Measurements from ENCODE around the gene ZMAT3. TPM values are rescaled to one million over a fixed set of nuclear protein-coding genes. Genes with fewer than 3 reads are reported as not detected.
A peak's percentile ranks its signal among the peaks of the same experiment; 100 is the strongest.

The ZMAT3 gene
- total and polyA plus RNA-seq, 2 of the 4 experiments (the other 2 are of a cell fraction): 11.7 to 14.3 TPM

DNA sequence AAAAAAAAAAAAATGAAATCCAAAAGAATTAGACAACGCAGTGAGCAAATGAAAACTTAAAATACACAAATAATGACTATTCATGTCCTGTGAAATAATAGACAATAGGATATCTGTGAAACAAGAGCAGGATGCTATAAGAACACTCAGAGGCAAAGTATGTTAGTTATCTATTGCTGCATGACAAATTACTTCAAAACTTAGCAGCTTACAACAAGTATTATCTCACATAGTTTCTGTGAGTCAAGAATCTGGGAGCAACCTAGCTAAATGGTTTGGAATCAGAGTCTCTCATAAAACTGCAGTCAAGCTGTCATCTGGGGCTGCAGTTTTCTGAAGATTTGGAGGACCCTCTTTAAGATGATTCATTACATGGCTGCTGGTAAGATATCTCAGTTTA lies 36.5 kb upstream of the ZMAT3 start:
- H3K27me3 ChIP-seq (ENCODE audit: control insufficient read depth, insufficient read depth, low read length): no peaks in the 10 kb centered on the region
- H3K18ac ChIP-seq (ENCODE audit: low read depth, low read length): peak overlapping the region; percentile 93; the same call in 1 of the 2 replicates
- H3K4me3 ChIP-seq (ENCODE audit: insufficient read depth, low read depth, low read length): no peak overlapping the region
- H3K36me3 ChIP-seq (ENCODE audit: control insufficient read depth, insufficient read depth, low read length): no peaks in the 10 kb centered on the region
- H3K9me3 ChIP-seq (ENCODE audit: control insufficient read depth, insufficient read depth, low read length): peaks cover 3% of the 10 kb centered on the region
- H3K79me1 ChIP-seq (ENCODE audit: low read depth in 1 of 2, low read length in 2 of 2): no peaks in the 10 kb centered on the region; a peak in 1 of 4 replicates
- ChIA-PET POLR2A (ENCODE audit: unreplicated experiment) (interaction anchor here (0.6 kb wide), 1 partner anchor 213 kb away, joined by 3 read pairs; no protein-coding TSS in a partner anchor), CTCF (interaction anchor here (0.7 to 1.5 kb wide), 8 partner anchors 9 to 257 kb away, joined by 3 to 5 read pairs (median 3); no protein-coding TSS in a partner anchor)
- peak overlapping the region; percentile 30; the same call in 1 of the 2 replicates for H2BK20ac ChIP-seq (ENCODE audit: low read depth, low read length)
- peaks cover 3% of the 10 kb centered on the region; the same call in 1 of the 2 replicates for H3K9me1 ChIP-seq (ENCODE audit: insufficient read depth, low read length)
- in situ Hi-C loops (cut with MboI; ENCODE audit: low sequenced_read_pairs): loop anchor here (10.0 kb wide), 1 partner anchor 207 kb away; no protein-coding TSS in a partner anchor
- no peaks in the 10 kb centered on the region for H4K20me1 ChIP-seq (ENCODE audit: insufficient read depth, low read length)
- TF ChIP-seq BHLHE40 (IDR thresholded peaks at IDR 0.05; ENCODE audit: low read depth, low read length) (no peak), CEBPB (IDR thresholded peaks at IDR 0.05; ENCODE audit: low read depth, low read length) (peak; percentile 21; the same call in 1 of the 2 replicates)
- DNase-seq (peak; percentile 87), ATAC-seq (ENCODE audit: low read depth) (peak; percentile 91)
- dilution Hi-C loops (cut with HindIII; ENCODE audit: low sequenced_read_pairs, unreplicated experiment): loop anchor here (25.0 kb wide), 1 partner anchor 179 kb away; no protein-coding TSS in a partner anchor
- no CpG with 5 or more reads among the region's 1 CpG for WGBS, 2 experiments (ENCODE audit: extremely low coverage in 2 of 2, insufficient read length in 1 of 2)
- no peak overlapping the region for H4K91ac ChIP-seq (ENCODE audit: insufficient read depth, low read depth, low read length)
- peak overlapping the region; percentile 17; the same call in 1 of the 2 replicates for H3K27ac ChIP-seq (ENCODE audit: insufficient read depth, low read length)
- no TSS peak for BruUV-seq (replicated peaks)
- peak overlapping the region; percentile 36; the same call in 1 of the 2 replicates for H3K56ac ChIP-seq (ENCODE audit: extremely low read depth, insufficient read depth, low read length)
- no peak overlapping the region for H3K14ac ChIP-seq (replicated peaks; ENCODE audit: low read depth, low read length)
- H2BK15ac ChIP-seq (ENCODE audit: low read depth, low read length): peak overlapping the region; percentile 26; the same call in 2 of the 3 replicates
- peak overlapping the region in 1 of 2 experiments; percentile 48; a peak in 2 of 4 replicates for H4K8ac ChIP-seq (ENCODE audit: low read depth in 2 of 2, low read length in 2 of 2)
- intact Hi-C loops (cut with micrococcal nuclease): loop anchor here (5.0 kb wide), 1 partner anchor 39 kb away; the partner anchor contains the start of gene PIK3CA
- peak overlapping the region; percentile 79; the same call in 1 of the 2 replicates for H3K4me2 ChIP-seq (ENCODE audit: low read depth, low read length)
- peaks cover 4% of the 10 kb centered on the region for H3K4me1 ChIP-seq (ENCODE audit: control insufficient read depth, insufficient read depth, low read length)
- peak overlapping the region; percentile 61; the same call in 1 of the 2 replicates for H4K5ac ChIP-seq (ENCODE audit: low read depth, low read length)
- H2AK9ac ChIP-seq (replicated peaks; ENCODE audit: low read depth, low read length, poor library complexity): no peak overlapping the region
- no peak overlapping the region for H2AFZ ChIP-seq (replicated peaks; ENCODE audit: low read length, poor library complexity)
- H2BK120ac ChIP-seq (ENCODE audit: low read depth, low read length): peak overlapping the region; percentile 74; the same call in 1 of the 2 replicates
- H3K9ac ChIP-seq (ENCODE audit: low read depth, low read length): no peak overlapping the region; the same call in 1 of the 2 replicates
- no peak overlapping the region for H2AK5ac ChIP-seq (ENCODE audit: low read depth, low read length)
- no peak overlapping the region; the same call in 1 of the 2 replicates for H3K4ac ChIP-seq (ENCODE audit: low read depth, low read length)
- peak overlapping the region; percentile 84 for H2BK5ac ChIP-seq (ENCODE audit: low read depth, low read length, poor library complexity, severe bottlenecking)
- no peak overlapping the region for H3K23ac ChIP-seq (ENCODE audit: low read depth, low read length)

Data from IMR-90 (cell line).